GM19463 (cell line): ENCODE data around the gene PPP1R1A.

Experiments used
- ATAC-seq: cut with Tn5 transposase; IDR thresholded peaks from one replicate; pipeline ENCODE4 v1.9.1; 2021; ENCODE audit warnings: mild to moderate bottlenecking, moderate library complexity; ENCODE audit not compliant: unreplicated experiment

The PPP1R1A gene

DNA sequence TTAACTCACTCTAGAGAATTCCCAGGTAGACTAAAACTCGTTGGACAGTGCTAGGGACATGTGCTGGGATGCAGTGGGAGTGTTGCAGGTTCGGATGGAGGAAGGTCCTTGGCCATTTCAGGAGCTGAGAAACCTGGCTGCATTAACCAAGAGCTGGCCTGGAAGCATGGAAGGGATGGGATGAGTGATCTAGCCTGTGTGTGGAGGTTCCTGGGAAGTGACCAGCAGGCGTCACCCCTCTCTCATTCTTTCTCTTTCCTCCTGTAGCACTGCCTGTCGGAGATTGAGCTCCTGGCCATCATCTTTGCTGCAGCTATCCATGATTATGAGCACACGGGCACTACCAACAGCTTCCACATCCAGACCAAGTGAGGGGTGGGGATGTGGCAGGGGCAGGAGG, 15.6 kb downstream of the PPP1R1A start:
- no peak for ATAC-seq

GRCh38 chr12:54571193-54572188, 17.0 kb downstream of the PPP1R1A start:
- no peak for ATAC-seq

DNA sequence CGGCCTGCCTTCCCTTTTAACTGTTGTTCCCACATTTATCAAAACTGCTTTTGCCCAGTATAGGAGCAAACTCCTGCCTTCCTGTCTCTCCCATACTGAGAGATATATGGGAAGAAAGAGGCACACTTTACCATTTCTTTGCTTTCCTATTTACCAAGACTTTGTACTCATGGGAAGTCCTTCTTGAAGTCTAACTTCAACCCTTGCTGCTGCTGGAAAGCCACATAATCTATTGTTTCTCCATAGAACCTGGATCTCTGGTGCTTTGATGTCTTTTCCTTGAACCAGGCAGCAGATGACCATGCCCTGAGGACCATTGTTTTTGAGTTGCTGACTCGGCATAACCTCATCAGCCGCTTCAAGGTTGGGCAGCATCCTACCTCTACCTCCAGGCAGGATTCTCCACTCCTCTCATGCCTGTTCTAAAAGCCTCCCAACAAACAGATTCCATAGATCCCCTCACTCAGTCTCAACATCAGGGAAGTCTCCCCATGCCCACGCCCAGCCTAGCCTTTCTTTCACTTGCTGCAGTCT, 18.4 kb downstream of the PPP1R1A start:
- ATAC-seq, result no peak

- ATAC-seq, result no peak
Observed at GRCh38 chr12:54569072-54569471, 19.4 kb downstream of the PPP1R1A start.

- ATAC-seq, result no peak
Observed at GRCh38 chr12:54566792-54567191, 21.7 kb downstream of the PPP1R1A start.

DNA sequence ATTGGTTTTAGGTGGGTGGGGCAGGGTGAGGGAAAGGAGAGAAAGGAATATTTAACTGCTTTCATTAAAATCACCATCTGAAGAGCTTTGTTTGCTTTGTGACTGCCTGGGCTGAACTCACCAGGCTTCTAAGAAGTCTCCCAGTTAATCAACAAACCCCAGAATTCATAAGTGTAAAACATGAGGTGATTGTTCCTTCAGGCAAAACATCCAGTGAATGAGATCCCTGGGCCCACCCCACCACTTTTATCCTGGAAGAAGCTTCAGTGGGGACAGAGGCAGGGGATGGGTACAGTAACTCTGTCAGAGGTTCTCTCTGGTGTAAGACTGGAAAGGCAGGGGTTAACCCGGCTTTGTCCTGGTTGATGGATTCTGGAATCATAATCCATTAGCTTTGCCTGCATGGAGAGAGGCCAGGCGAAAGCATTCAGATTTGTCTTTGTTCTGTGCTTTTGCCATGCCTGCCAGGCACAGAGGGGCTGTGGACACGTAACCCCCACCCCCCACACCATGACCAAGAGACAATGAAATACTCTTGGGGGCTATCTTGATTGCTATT, 22.4 kb downstream of the PPP1R1A start:
- ATAC-seq, result no peak

DNA sequence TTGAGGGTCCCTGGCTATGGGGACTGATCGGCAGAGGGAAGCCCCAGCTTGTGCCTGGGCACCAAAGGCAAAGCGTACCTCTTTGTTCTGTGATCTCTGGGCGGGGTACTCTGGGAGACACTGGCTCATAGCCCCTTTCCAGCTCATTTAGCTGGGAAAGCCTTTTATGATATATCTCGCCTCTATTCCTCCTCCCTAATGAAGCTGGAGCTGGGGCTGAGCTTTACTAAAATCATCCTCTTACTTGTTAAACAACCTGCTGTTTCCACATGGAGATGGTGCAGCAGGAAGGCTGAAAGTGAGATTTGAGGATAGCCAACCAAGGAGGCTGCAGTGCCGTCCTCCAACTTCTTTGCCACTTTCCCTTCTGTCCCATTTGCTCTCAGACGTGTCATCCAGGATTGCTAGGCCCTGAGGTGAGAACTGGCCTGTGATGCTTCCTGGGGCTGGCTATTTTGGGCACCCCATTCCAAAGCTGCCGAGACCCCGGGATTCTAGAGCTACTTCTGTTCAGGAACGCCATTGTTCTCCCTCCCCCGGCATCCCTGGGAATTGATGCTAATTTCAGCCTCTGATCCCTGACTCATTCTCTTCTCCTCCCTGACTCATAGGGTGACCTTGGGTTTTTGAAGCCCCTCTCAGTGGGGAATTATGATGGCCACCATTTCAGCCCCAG, 23.0 kb downstream of the PPP1R1A start:
- no peak for ATAC-seq

DNA sequence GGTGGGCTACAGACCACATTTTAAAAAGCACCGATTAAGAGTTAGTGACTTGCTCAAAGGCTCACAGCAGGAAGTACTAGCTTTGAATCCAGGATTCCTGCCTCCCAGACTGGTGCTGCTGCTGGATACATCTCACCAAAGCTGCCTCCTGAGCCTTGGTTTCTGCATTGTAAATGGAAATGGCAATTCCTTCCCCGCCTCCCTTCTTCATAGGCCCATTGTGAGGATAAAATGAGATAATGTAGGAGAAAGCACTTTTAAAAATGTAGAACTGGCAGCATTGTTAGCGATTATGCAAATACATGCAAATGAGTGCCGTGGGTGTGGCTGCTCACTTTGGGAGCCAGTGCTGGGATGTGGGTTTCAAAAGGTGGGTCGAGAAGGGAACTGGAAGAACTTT, 23.7 kb downstream of the PPP1R1A start:
- no peak for ATAC-seq

DNA sequence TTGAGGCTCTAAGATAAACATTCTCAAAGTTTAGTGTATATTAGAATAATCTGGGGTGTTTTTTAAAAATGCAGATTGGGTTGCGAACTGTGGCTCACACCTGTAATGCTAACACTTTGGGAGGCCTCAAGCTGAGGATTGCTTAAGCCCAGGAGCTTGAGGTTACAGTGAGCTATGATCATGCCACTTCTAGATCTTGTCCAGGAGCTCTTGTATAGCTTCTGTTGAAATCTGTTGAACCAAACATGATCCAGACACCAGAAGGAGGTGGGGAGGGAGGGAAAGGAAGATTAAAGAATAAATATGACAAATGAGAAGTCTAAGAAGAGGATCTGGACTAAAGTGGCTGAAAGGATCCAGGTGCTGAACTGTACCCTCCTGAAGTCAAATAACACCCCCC, 24.7 kb downstream of the PPP1R1A start:
- no peak for ATAC-seq

- no peak for ATAC-seq
Observed at GRCh38 chr12:54562750-54563356, 25.6 kb downstream of the PPP1R1A start.

- no peak for ATAC-seq
Observed at GRCh38 chr12:54561164-54561563, 27.3 kb downstream of the PPP1R1A start.

GRCh38 chr12:54560374-54560858, 28.0 kb downstream of the PPP1R1A start:
- peak; percentile 100 for ATAC-seq

- no peak for ATAC-seq
Observed at GRCh38 chr12:54558759-54559158, 29.7 kb downstream of the PPP1R1A start.

- ATAC-seq, result no peak
Observed at GRCh38 chr12:54558311-54558710, 30.1 kb downstream of the PPP1R1A start.

GRCh38 chr12:54555670-54556257, 32.7 kb downstream of the PPP1R1A start:
- ATAC-seq, result no peak

- peak; percentile 18 for ATAC-seq
Observed at GRCh38 chr12:54549774-54550451, 38.5 kb downstream of the PPP1R1A start.

- ATAC-seq, result no peak
Observed at GRCh38 chr12:54546511-54546910, 41.9 kb downstream of the PPP1R1A start.

- no peak for ATAC-seq
Observed at GRCh38 chr12:54544743-54545142, 43.7 kb downstream of the PPP1R1A start.

DNA sequence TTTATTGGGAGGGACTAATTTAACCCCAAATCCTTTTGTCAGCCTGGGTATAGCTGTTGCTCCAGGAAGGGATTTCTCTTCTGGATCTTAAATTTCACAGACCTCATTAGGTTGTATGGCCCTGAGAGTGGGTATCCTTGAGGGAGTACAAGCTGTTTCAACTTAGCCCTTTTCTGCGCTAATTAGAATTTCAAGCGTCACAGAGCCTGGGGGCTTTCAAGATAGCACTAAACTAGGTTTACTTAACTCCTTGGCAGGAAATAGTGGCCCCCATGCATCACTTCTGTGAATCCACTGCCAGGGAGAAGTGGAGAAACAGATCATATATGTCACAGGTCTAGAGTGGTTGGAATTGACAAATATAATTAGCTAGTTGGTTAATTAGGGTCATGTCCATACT, 44.9 kb downstream of the PPP1R1A start:
- ATAC-seq, result no peak

GRCh38 chr12:54541751-54542290, 46.6 kb downstream of the PPP1R1A start:
- no peak for ATAC-seq
